WTC11 (cell line): ENCODE measurements around the gene USH1C. TPM values are rescaled to one million over a fixed set of nuclear protein-coding genes. Genes with fewer than 3 reads are reported as not detected.

ENCODE experiments used
- ATAC-seq: fragments of 200-7000 bp; cut with Tn5 transposase; 2 replicates; pipeline ENCODE4 v1.10.0; 2021; ENCODE audit warnings: mild to moderate bottlenecking, moderate library complexity
- CTCF ChIA-PET: fragments of 300-600 bp; sonication (Branson Sonifier 250); formaldehyde crosslinking; loops from one replicate; lab custom pipeline; 2021; ENCODE audit warnings: antibody characterized with exemption; lab: Charles Lee
- POLR2A ChIA-PET: fragments of 350-600 bp; sonication (Branson Sonifier 250); formaldehyde crosslinking; loops from one replicate; lab custom pipeline; 2021; ENCODE audit warnings: antibody characterized with exemption; lab: Charles Lee
- DNase-seq: peaks from one replicate; pipeline ENCODE4 v3.0.0; 2021; ENCODE audit warnings: low spot score
- H3K27ac Mint-ChIP-seq: 2 replicates; pipeline ENCODE4 v1.8.0; 2021; ENCODE audit warnings: mixed read lengths
- H3K27me3 Mint-ChIP-seq: 2 replicates; pipeline ENCODE4 v1.8.0; 2021; ENCODE audit warnings: low read depth, mild to moderate bottlenecking, moderate library complexity, mixed read lengths
- H3K36me3 Mint-ChIP-seq: 2 replicates; pipeline ENCODE4 v1.8.0; 2021; ENCODE audit warnings: mixed read lengths
- H3K4me1 Mint-ChIP-seq: 2 replicates; pipeline ENCODE4 v1.8.0; 2022; ENCODE audit warnings: mixed read lengths
- H3K4me3 Mint-ChIP-seq: 2 replicates; pipeline ENCODE4 v1.8.0; 2021; ENCODE audit warnings: mild to moderate bottlenecking, moderate library complexity, mixed read lengths
- H3K9me3 Mint-ChIP-seq: 2 replicates; pipeline ENCODE4 v1.8.0; 2021; ENCODE audit warnings: mixed read lengths
- ATF6 ChIP-seq: sonication (generic); formaldehyde crosslinking; IDR thresholded peaks from 2 replicates; pipeline ENCODE4 v1.8.1; 2023; ENCODE audit warnings: mild to moderate bottlenecking, missing genetic modification reagents
- CREM ChIP-seq: sonication (generic); formaldehyde crosslinking; IDR thresholded peaks from 2 replicates; pipeline ENCODE4 v1.8.1; 2022; ENCODE audit warnings: mild to moderate bottlenecking, missing genetic modification reagents, moderate library complexity
- ELF4 ChIP-seq: sonication (generic); formaldehyde crosslinking; IDR thresholded peaks from 2 replicates; pipeline ENCODE4 v1.8.1; 2022; ENCODE audit warnings: low read depth, mild to moderate bottlenecking, moderate library complexity, missing genetic modification reagents
- ETV6 ChIP-seq: sonication (generic); formaldehyde crosslinking; IDR thresholded peaks from 2 replicates; pipeline ENCODE4 v1.8.1; 2022; ENCODE audit warnings: mild to moderate bottlenecking, missing genetic modification reagents
- GRHL2 ChIP-seq: fragments of 250-450 bp; sonication (Bioruptor Pico); IDR thresholded peaks from 2 replicates; pipeline ENCODE4 v1.8.0; 2022; ENCODE audit warnings: mild to moderate bottlenecking, moderate library complexity; ENCODE audit not compliant: insufficient replicate concordance, severe bottlenecking
- HMGA2 ChIP-seq: fragments of 250-450 bp; sonication (Bioruptor Pico); IDR thresholded peaks from 2 replicates; pipeline ENCODE4 v1.4.0; 2021; ENCODE audit warnings: mild to moderate bottlenecking, moderate library complexity
- IRF1 ChIP-seq: sonication (generic); formaldehyde crosslinking; IDR thresholded peaks from 2 replicates; pipeline ENCODE4 v1.8.0; 2023; ENCODE audit warnings: missing genetic modification reagents
- KAT7 ChIP-seq: sonication (generic); formaldehyde crosslinking; IDR thresholded peaks from 2 replicates; pipeline ENCODE4 v1.8.1; 2023; ENCODE audit warnings: missing genetic modification reagents, mild to moderate bottlenecking, borderline replicate concordance
- PREB ChIP-seq: sonication (generic); formaldehyde crosslinking; IDR thresholded peaks from 2 replicates; pipeline ENCODE4 v1.8.1; 2022; ENCODE audit warnings: mild to moderate bottlenecking, missing genetic modification reagents, moderate library complexity, borderline replicate concordance
- SMAD4 ChIP-seq: sonication (generic); formaldehyde crosslinking; IDR thresholded peaks from 2 replicates; pipeline ENCODE4 v1.8.0; 2022; ENCODE audit warnings: mild to moderate bottlenecking, missing genetic modification reagents
- TEAD4 ChIP-seq: sonication (generic); formaldehyde crosslinking; IDR thresholded peaks from 2 replicates; pipeline ENCODE4 v1.8.0; 2022; ENCODE audit warnings: mild to moderate bottlenecking, missing genetic modification reagents
- ZNF121 ChIP-seq: sonication (generic); formaldehyde crosslinking; IDR thresholded peaks from 2 replicates; pipeline ENCODE4 v1.8.0; 2023; ENCODE audit warnings: missing genetic modification reagents
- total RNA-seq: library from RNA; stranded (reverse); gene quantifications from 3 replicates; pipeline ENCODE4 v1.2.3, GENCODE V29; 2021
- TF ChIP-seq, protein P1 (sequence below): sonication (generic); formaldehyde crosslinking; IDR thresholded peaks from 2 replicates; pipeline ENCODE4 v1.8.1; 2023; ENCODE audit warnings: mild to moderate bottlenecking, missing genetic modification reagents, moderate library complexity
- TF ChIP-seq, protein P2 (sequence below): sonication (generic); formaldehyde crosslinking; IDR thresholded peaks from 2 replicates; pipeline ENCODE4 v1.8.1; 2022; ENCODE audit warnings: low read depth, mild to moderate bottlenecking, moderate library complexity, missing genetic modification reagents, borderline replicate concordance
- TF ChIP-seq, protein P3 (sequence below): sonication (generic); formaldehyde crosslinking; IDR thresholded peaks from 2 replicates; pipeline ENCODE4 v1.8.0; 2022; ENCODE audit warnings: mild to moderate bottlenecking, missing genetic modification reagents
- TF ChIP-seq, protein P4 (sequence below): sonication (generic); formaldehyde crosslinking; IDR thresholded peaks from 2 replicates; pipeline ENCODE4 v1.8.1; 2022; ENCODE audit warnings: low read depth, missing genetic modification reagents, borderline replicate concordance
- TF ChIP-seq, protein P5 (sequence below): sonication (generic); formaldehyde crosslinking; IDR thresholded peaks from 2 replicates; pipeline ENCODE4 v1.8.1; 2022; ENCODE audit warnings: mild to moderate bottlenecking, moderate library complexity, missing genetic modification reagents

USH1C gene
- total RNA-seq, 1 experiment from 2014 or later, result 3.9 TPM

DNA sequence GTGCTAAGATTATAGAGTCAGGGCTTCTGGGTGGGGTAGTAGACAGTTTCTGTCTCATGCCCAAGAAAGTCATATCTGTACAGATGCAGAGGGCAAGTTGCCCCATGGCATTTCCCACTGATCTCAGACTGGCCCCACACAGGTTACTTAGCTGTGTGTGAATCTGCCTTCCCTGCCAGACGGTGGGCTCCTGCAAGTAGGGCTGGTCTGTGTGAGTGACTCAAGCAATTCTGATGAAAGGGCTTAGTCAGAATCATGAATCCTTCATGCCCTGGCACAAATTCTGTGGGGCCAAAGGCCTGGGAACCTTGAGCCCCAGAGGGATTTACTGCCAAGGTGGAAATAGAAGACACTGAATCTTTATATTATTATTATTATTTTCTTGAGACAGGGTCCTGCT is 30.4 kb downstream of the USH1C start:
- ATAC-seq (no peak), DNase-seq (no peak)
- Mint-ChIP-seq H3K9me3 (no peaks in the 10 kb centered on the region), H3K4me3 (no peak overlapping the region), H3K4me1 (peaks cover 21% of the 10 kb centered on the region), H3K36me3 (no peaks in the 10 kb centered on the region), H3K27me3 (no peaks in the 10 kb centered on the region; the same call in 1 of the 2 replicates), H3K27ac (no peak overlapping the region)
- TF ChIP-seq ATF6 (CRISPR knock-in tag) (no peak), SMAD4 (CRISPR knock-in tag) (no peak), CREM (CRISPR knock-in tag) (no peak), IRF1 (CRISPR knock-in tag) (no peak), PREB (CRISPR knock-in tag) (no peak), ELF4 (CRISPR knock-in tag) (no peak), ETV6 (CRISPR knock-in tag) (no peak), KAT7 (CRISPR knock-in tag) (no peak), GRHL2 (CRISPR knock-in tag) (no peak), HMGA2 (CRISPR knock-in tag) (no peak)
- TF ChIP-seq, protein P1, sequence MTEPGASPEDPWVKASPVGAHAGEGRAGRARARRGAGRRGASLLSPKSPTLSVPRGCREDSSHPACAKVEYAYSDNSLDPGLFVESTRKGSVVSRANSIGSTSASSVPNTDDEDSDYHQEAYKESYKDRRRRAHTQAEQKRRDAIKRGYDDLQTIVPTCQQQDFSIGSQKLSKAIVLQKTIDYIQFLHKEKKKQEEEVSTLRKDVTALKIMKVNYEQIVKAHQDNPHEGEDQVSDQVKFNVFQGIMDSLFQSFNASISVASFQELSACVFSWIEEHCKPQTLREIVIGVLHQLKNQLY (CRISPR knock-in tag), result no peak
- TF ChIP-seq, protein P2, sequence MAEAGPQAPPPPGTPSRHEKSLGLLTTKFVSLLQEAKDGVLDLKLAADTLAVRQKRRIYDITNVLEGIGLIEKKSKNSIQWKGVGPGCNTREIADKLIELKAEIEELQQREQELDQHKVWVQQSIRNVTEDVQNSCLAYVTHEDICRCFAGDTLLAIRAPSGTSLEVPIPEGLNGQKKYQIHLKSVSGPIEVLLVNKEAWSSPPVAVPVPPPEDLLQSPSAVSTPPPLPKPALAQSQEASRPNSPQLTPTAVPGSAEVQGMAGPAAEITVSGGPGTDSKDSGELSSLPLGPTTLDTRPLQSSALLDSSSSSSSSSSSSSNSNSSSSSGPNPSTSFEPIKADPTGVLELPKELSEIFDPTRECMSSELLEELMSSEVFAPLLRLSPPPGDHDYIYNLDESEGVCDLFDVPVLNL, result no peak
- TF ChIP-seq, protein P3, sequence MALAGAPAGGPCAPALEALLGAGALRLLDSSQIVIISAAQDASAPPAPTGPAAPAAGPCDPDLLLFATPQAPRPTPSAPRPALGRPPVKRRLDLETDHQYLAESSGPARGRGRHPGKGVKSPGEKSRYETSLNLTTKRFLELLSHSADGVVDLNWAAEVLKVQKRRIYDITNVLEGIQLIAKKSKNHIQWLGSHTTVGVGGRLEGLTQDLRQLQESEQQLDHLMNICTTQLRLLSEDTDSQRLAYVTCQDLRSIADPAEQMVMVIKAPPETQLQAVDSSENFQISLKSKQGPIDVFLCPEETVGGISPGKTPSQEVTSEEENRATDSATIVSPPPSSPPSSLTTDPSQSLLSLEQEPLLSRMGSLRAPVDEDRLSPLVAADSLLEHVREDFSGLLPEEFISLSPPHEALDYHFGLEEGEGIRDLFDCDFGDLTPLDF, result no peak
- CTCF ChIA-PET, result interaction anchor here (0.9 to 13.3 kb wide), 6 partner anchors 14 to 130 kb away, joined by 3 to 120 read pairs (median 6); no protein-coding TSS in a partner anchor
- POLR2A ChIA-PET, result interaction anchor here (0.6 kb wide), 1 partner anchor 10 kb away, joined by 3 read pairs; no protein-coding TSS in a partner anchor

GRCh38 chr11:17512101-17512500 is 32.1 kb downstream of the USH1C start:
- CTCF ChIA-PET, result interaction anchor here (0.6 to 13.3 kb wide), 7 partner anchors 8 to 128 kb away, joined by 3 to 120 read pairs (median 5); partner anchors contain the start of gene KCNJ11
- ATAC-seq (no peak), DNase-seq (no peak)
- no peak for TF ChIP-seq ZNF121 (CRISPR knock-in tag)
- TF ChIP-seq, protein P4, sequence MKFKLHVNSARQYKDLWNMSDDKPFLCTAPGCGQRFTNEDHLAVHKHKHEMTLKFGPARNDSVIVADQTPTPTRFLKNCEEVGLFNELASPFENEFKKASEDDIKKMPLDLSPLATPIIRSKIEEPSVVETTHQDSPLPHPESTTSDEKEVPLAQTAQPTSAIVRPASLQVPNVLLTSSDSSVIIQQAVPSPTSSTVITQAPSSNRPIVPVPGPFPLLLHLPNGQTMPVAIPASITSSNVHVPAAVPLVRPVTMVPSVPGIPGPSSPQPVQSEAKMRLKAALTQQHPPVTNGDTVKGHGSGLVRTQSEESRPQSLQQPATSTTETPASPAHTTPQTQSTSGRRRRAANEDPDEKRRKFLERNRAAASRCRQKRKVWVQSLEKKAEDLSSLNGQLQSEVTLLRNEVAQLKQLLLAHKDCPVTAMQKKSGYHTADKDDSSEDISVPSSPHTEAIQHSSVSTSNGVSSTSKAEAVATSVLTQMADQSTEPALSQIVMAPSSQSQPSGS (CRISPR knock-in tag), result no peak
- TF ChIP-seq, protein P5, sequence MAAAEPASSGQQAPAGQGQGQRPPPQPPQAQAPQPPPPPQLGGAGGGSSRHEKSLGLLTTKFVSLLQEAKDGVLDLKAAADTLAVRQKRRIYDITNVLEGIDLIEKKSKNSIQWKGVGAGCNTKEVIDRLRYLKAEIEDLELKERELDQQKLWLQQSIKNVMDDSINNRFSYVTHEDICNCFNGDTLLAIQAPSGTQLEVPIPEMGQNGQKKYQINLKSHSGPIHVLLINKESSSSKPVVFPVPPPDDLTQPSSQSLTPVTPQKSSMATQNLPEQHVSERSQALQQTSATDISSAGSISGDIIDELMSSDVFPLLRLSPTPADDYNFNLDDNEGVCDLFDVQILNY (CRISPR knock-in tag), result no peak
- TF ChIP-seq TEAD4, result no peak
- H3K36me3 Mint-ChIP-seq, result no peaks in the 10 kb centered on the region
- H3K9me3 Mint-ChIP-seq, result no peaks in the 10 kb centered on the region
- H3K27me3 Mint-ChIP-seq, result no peaks in the 10 kb centered on the region; the same call in 1 of the 2 replicates
- POLR2A ChIA-PET, result interaction anchor here (0.5 kb wide), 1 partner anchor 123 kb away, joined by 3 read pairs; no protein-coding TSS in a partner anchor
- H3K4me1 Mint-ChIP-seq, result peaks cover 7% of the 10 kb centered on the region
- no peak overlapping the region for H3K27ac Mint-ChIP-seq
- H3K4me3 Mint-ChIP-seq, result no peak overlapping the region
